ENCODE measurements around the gene JMJD6.
"Not testable (repeated sequence)": the region's sequence is repeated elsewhere in the genome, so short reads cannot be mapped to it uniquely, and the experiment has no call there.

JMJD6 gene

DNA sequence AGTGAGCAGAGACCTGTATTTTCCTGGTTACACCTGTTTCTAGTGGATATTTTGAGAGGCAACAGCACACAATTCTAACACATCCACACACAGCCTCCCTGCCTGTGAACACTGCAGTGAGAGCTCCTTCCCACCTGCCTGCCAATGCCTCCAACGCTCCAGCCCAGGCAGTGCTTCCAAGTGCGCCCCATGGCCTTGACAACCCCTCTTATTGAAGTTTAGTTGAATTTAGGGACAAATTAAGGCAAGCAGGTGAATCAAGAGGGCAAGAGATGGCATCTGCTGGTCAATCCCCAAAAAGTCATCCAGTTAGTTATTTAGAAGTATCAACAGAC lies 10.9 kb downstream of the JMJD6 start:
- no peak for DNase-seq

DNA sequence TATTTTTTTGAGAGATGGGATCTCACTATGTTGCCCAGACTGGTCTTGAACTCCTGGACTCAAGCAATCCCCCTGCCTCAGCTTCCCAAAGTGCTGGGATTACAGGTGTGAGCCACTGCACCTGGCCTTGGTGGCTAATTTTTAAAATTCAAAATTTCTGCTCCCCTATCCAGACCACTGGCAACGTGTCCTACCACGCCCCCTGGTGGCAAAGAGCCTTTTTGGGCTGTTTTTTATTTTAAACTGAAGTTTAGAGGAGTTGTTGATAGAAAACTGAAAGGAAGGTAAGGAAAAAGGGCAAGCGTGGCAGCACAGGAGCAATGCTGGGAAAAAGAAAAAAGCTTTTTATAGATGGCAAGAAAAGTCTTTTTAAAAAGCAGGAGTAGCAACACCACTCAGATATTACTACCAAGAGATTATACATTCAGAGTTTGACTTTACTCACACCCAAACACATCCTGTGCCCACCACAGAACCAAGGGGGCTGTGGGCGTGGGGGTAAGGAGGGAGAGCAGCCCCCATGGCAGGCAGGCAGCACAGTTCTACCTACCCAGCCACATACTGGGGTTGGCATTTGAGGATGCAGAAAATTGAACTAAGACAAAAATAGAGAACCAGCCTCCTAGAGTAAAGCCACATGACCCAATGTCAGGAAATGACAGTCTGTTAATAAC lies 11.4 kb downstream of the JMJD6 start:
- peak; percentile 87 for DNase-seq

DNA sequence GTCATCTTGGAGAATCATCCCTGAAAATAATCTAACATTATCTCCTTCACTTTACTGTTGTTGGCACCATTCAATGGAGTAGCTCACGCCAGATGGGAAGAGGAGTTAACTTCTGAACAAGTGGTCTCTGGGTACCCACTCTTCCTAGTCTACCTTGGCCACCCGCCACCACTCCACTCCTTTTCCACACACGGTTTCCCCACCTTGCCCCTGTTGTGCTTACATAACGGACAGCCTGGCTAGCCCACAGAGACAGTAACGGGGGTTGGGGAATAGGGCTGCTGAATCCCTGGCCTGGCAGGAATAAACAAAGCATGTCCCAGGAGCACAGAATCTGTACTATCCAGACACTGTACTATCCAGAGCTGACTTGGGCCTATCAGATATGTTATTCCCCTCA lies 12.1 kb downstream of the JMJD6 start:
- no peak for DNase-seq

DNA sequence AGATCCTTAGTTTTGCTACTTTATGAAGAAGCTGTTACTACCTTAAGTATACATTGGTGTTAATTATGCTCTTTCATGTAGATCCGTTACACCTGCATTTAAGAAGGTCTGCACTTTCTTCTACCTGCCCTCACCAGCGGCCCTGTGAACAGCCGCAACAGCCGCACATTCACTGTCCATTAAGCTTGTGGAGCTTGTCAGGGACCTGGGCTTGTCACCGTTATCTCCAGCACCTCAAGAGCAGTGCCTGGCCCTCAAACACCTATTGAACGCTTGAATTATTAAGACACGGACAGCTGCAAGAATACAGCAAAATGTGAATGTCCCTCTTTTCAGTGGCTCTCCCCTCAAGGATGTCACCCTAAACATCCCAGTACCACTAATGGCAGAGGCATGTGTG lies 12.6 kb downstream of the JMJD6 start:
- DNase-seq: no peak

GRCh38 chr17:76712321-76712720 lies 14.1 kb downstream of the JMJD6 start:
- DNase-seq: not testable (repeated sequence)

DNA sequence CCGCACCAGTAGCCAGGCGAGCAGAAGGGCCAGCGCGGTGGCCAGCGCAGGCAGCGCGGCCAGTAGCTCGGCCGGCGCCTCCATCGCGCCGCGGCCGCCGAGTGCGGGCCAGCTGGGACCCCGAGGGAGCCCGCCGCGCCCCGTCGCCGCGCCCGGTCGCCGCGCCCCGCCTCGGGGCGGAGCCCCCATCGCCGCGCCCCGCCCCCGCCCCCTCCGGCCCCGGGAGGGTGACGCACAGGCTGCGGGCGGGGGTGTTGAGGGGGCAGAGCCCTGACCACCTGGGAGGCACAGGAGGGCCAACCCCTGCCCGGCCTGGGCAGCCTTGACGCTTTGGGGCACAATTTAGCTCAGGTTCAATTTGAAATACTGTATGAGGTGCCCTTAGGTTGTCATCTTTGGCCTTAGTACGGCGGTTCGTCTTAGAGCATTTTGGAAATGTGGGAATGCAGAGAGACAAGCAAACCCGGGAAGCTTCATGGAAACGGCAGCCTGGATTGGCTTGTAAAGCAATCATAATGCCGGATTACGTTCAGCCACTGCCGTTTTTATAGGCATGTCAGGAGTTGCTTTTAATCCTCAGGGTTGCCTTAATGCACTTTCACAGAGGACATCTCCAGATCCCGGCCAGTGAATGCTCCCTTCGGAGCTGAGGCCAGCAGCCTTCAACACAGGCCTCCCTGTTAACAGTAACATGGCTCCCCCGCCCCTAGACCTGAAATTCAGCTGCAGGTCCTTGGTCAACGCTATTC lies 15.4 kb downstream of the JMJD6 start, which contains the start of gene MXRA7:
Gene MXRA7 (minus strand): TSS at position 103 of the 749 bp plus-strand sequence. CDS start 19 bp downstream, at position 84.
- peak; percentile 57 for DNase-seq

GRCh38 chr17:76709951-76710862 lies 16.2 kb downstream of the JMJD6 start:
- not testable (repeated sequence) for DNase-seq

DNA sequence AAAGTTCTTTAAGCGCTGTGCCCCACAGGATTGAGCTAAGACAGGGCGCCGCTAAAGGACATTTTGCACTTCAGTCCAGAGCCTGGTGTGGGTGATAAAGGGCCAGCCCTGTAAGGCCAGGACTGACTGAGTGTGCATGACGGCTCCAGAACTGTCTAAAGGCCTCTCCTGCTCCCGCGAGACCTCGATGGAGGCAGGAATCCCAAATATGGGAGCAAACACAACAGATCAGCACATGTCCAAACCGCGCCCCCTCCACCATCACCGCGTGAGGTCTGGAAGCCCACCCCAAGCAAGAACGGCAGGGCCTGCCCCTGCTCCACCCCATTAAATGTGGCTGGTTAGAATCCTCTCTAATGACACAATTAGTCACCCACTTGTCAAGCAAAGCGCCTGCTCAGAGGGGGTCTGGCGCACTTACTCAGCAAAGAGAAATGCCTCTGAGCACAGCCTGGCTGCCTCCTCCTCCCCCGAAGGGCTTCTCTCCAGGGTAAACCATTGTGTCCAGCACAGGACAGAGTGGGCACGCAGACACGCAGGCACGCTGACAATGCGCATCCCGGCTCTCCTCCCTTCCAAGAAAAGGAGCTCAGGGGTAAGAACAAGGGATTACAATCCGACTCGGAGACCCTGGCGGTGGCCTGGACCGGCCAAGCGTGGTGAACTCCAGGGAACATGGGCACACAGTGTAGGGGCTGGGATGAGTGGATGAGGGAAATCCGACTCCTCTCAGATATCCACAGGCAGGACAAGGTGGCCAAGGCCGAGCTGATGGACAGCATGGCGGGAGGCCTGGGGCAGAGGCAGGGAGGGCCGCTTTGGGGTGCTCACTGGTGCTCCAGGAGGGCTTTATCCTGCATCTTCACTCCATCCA lies 17.1 kb downstream of the JMJD6 start:
- DNase-seq: no peak

GRCh38 chr17:76707985-76708807 lies 18.2 kb downstream of the JMJD6 start:
- no peak for DNase-seq

DNA sequence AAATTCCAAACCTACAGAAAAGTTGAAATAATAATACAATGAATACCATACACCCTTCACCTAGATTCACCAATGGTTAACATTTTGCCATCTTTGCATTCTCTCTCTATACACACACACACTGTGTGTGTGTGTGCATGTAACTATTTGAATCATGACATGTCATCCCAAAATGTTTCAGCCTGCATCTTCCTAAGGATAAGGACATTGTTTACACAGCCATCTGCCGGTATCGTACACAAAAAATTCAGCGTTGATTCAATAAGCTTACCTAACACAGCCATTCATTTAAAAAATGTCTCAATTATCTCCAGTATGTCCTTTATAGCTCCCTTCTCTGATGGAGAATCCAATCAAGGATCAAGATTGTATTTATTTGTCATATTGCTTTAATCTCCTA lies 19.6 kb downstream of the JMJD6 start:
- no peak for DNase-seq

- DNase-seq: no peak
Measured at GRCh38 chr17:76704805-76705204, 21.6 kb downstream of the JMJD6 start.

DNA sequence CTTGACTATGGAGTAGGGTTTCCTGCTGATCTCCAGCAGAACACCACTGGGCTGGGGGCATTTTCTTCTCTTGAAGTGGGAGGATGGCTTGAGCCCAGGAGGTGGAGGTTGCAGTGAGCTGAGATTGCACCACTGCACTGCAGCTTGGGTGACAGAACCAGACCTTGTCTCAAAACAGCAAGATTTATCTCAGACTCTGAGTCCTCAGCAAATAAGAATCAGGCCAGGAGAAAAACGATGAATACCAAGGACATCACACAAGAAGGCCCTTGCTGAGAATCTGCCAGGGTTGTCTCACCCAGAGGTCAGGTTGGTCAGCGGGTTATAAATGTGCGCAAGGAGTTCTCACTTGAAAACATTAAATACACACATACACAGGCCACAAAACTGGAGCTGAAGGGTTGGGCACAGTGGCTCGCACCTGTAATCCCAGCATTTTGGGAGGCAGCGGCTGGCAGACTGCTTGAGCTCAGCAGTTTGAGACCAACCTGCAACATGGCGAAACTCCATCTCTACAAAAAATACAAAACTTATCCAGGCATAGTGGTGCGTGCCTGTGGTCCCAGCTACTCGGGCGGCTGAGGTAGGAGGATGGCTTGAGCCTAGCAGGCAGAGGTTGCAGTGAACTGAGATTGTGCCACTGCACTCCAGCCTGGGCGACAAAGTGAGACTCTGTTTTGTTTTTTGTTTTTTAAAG lies 23.3 kb downstream of the JMJD6 start:
- DNase-seq: no peak

DNA sequence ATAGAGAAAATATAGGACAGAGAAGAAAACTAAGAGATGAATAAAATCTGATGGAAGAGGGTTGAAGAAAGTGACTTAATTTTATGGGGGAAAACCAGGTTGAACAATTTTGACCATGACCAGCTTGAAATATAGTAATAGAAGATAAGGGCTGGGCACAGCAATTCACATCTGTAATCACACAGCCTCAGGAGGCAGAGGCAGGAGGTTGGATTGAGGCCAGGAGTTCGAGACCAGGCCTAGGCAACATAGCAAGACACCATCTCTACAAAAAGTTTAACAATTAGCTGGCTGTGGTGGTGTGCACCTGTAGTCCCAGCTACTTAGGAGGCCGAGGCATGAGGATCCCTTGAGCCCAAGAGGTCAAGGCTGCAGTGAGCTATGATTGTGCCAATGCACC lies 24.3 kb downstream of the JMJD6 start:
- no peak for DNase-seq

- no peak for DNase-seq
Measured at GRCh38 chr17:76701471-76701967, 24.9 kb downstream of the JMJD6 start.

DNA sequence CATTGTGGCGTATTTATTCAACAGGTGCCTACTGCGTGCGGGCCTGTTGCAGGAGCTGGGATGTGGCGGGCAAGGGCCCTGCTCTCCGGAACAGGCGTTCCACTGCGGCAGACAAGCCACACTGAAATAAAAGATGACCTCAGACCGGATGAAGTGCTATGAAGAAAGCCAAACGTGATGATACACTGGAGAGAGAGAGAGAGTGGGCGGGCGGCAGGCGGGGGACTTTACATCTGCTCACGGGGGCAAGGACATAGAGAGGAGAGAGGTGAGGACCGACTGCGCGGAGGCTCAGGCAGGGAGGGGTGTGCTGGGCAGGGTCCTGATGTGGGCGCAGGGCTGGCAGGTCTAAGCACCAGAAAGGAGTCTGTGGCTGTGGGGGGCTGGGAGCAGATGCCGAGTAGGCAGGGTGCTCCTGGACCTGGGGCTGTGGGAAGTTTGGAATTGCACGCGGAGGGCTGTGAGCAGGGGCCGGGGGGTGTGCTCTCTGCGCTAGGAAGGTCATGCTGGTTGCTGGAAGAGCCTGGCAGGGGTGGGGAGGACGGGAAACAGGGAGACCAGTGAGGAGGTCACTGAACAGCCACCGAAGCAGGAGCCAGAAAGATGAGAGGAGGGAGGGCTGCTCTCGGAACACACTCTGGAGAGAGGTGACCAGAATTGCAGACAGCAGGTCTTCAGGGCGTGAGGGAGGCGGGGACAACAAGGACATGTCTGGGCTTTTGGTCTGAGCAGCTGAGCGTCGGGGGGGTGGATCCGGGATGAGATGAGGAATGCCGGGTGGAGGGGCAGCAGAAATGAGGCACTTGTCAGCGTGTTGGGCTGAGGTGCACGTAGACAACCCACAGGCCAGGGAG lies 25.6 kb downstream of the JMJD6 start:
- DNase-seq: no peak

GRCh38 chr17:76700270-76700616 lies 26.2 kb downstream of the JMJD6 start:
- DNase-seq: no peak

- DNase-seq: not testable (repeated sequence)
Measured at GRCh38 chr17:76698466-76698977, 27.9 kb downstream of the JMJD6 start.

DNA sequence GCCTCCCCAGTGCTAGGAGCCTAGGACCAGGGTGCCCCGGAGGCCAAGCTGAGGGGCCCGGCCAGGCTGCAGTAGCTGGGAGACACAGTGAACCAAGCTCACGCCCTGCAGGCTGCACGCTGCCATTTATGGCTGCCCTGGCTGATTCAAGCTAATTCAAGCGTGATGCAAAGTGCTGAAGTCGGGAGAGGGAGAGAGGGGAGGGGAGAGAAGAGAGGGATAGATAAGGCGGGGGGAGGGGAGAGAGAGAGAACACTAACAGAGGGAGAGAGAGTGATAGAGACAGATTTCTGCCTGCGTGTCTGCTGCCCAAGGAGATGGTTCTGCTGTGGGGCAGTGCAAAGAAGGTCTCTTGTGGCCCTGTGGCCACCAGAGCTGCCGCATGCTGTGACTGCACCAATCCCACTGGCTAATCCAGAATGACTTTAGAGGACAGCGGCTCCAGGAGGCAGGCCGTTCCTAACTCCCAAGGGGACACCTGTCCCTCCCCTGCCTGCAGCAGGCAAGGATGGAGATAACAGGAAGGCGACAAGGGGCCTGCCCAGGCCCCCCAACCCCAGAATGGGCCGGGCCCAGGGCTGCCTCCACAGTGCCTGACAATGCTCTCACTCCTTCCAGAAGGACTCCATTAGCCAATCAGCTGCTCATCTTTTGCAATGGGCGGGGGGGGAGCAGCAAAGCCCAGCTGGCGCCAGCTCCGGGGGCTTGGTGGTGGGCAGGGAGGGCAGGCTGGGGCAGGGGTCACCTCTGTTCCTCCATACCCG lies 28.5 kb downstream of the JMJD6 start:
- no peak for DNase-seq
